ENCODE data around the gene ZMIZ2.
A peak's percentile ranks its signal among the peaks of the same experiment; 100 is the strongest.
"Not testable (repeated sequence)": the region's sequence is repeated elsewhere in the genome, so short reads cannot be mapped to it uniquely, and the experiment has no call there.

Gene ZMIZ2

DNA sequence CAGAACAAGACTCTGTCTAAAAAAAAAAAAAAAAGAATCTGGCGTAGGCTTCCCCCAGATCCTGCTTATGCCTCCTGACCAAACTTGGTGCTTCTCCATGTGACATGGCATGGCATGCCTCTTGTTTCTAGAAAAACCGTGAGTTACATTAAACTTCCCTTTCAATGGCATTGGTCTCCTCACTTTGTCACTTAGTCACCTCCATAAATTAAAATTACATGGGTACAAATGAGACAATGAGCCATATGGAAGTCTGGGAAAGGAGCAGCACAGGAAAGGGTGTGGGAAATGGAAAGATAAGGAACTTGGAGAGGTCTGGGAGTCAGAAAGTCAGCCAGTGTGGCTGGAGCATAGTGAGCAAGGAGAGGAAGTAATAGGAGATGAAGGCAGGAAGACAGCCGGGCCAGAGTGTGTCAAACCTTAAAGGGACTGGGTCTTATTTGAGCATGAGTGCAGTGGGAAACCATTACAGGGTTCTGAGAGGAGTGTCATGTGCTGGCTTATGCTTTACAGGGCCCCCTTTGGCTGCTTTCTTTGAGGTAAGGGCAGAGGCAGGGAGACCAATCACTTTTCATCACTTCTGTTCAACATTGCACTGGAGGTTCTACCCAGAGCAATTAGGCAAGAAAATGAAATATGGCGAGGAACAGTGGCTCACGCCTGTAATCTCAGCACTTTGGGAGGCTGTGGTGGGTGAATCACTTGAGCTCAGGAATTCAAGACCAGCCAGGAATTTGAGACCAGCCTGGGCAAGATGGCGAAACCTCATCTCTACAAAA is 21.3 kb upstream of the ZMIZ2 start:
- DNase-seq (ENCODE audit: low read depth): peak; percentile 71

DNA sequence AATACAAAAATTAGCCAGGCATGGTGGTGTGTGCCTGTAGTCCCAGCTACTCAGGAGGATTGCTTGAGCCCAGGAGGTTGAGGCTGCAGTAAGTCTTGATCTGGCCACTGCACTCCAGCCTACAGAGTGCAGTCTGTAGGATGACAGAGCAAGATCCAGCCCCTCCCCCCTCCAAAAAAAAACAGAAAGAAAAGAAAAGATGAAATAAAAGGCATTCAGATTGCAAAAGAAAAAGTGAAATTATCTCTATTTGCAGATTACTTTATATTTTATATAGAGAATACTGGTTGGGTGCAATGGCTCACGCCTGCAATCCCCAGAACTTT is 20.7 kb upstream of the ZMIZ2 start:
- no peak for DNase-seq (ENCODE audit: low read depth)

GRCh38 chr7:44729949-44730590 is 18.6 kb upstream of the ZMIZ2 start:
- no peak for DNase-seq (ENCODE audit: low read depth)

- DNase-seq (ENCODE audit: low read depth): not testable (repeated sequence)
These were observed 15.7 kb upstream of the ZMIZ2 start for GRCh38 chr7:44732971-44733370.

GRCh38 chr7:44733708-44734481 is 14.8 kb upstream of the ZMIZ2 start:
- DNase-seq (ENCODE audit: low read depth): peak; percentile 69

GRCh38 chr7:44735403-44736165 is 13.1 kb upstream of the ZMIZ2 start:
- peak; percentile 94 for DNase-seq (ENCODE audit: low read depth)

DNA sequence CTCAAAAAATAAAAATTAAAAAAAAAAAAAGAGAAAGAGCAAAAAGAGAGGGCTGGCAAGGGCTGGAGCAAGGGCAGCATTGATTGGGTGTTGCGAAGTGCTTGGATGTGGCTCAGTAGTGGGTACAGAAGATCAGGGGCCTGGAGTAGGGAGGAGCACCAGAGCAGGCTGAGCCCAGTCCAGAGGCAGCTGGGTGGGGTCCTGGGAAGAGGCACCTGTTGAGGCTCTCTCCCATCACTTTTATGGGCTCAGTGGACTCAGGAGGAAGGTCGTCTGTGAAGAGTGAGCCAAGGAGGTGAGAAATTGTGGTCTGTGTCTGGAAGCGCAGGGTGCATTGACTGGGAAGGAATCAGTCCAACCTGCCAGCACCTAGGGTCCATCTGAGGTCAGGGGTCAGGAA is 11.8 kb upstream of the ZMIZ2 start:
- no peak for DNase-seq (ENCODE audit: low read depth)

DNA sequence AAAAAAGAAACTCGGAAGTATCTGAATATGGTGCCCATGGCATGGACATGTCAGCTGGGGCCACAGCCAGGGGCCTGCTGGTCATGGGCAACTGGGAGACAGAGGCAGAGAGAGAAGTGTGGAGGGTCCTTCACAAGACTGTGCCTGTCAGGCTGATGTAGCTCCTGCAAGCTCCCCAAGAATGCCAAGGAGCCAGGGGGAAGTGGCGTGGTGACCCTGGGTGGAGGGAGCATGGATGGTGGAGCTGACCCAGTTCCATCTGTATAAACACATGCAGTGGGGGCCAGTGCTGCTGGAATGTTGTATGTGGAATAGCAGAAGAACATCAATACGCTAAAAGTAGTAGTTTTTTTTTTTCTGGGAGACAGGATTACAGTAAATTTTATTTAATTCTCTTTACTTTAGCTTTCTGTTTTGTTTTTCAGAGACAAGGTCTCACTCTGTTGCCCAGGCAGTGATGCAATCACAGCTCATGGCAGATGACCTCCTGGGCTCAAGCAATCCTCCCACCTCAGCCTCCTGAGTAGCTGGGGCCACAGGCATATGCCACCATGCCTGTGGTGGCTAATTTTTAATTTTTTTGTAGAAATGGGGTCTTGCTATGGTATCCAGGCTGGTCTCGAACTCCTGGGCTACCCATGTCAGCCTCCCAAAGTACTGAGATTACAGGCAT is 10.5 kb upstream of the ZMIZ2 start:
- no peak for DNase-seq (ENCODE audit: low read depth)

GRCh38 chr7:44738876-44739665 is 9.6 kb upstream of the ZMIZ2 start:
- no peak for DNase-seq (ENCODE audit: low read depth)

- no peak for DNase-seq (ENCODE audit: low read depth)
These were observed 8.6 kb upstream of the ZMIZ2 start for GRCh38 chr7:44740055-44740454.

DNA sequence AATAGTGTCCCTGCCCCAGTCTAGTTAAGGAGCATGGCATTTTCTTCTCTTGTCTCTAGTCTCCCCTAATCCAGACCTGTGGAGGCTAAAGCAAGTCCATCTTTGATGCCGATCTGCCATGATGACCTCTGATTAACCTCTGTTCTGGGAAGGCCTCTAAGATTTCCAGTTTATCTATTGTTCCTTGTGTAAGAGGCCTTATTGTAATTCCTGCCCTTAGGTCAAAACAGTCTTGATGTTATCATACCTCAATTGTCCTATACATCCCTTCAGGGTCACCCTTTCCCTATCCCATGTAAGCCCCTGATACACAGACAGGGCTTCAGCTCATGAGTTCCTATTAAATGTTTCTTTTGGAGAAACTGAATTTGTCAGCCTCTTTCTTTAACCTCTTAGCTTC is 4.9 kb upstream of the ZMIZ2 start:
- DNase-seq (ENCODE audit: low read depth): no peak

DNA sequence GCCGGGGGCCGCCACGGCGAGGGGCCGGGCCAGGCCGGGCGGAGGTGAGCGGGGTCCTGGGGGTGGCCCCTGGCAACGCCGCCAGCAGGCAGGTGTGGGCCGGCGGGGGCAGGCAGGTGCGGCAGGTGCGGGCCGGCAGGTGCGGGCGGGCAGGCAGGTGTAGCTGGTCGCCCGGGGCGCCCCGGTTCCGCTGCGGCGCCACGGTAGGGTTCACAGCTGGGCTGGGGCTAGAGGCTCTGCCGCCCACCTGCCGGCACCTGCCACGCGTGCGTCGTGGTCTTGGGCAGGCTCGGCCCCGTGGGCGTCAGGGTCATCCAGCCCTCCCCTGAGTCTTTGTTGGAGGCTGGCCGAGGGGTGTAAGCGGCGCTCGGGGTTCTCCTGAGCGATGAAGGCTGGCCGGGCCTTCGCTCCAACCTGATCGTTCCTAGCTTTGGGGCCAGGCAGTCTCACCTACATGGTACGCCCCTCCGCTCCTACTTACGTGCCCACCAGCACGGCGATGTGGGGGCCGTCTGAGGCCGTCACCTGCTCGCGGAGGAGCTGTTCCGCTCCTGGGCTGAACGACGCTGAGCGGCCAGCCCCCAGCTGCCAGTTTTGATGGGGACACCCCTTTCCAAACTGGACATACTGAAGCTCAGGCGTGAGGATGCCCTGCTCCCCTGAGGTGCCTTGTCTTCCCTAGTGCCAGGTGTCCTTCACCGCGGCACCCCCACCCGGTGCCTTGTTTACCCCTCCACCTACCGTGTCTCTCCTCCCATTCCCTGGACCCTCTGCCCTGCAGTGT is 493 bp downstream of the ZMIZ2 start:
- DNase-seq (ENCODE audit: low read depth): no peak

DNA sequence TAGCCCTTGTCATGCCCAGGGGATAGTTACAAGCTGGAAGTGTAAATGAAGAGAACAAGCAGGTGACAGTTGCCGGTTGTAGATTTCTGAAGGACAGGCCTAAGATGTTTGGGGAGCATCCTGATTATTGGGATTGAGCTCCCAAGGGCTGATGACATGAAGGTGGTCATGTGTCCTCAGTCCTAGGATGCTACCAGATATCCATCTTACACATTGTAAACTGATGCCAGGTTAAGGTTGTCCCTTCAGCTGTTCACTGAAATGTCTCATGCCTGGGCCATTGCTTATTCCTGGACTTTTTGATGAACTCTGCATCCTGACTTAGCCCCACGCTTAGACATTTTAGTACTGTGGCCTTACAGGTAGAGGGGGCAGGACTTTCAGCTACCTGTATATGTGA is 1.3 kb downstream of the ZMIZ2 start:
- no peak for DNase-seq (ENCODE audit: low read depth)

DNA sequence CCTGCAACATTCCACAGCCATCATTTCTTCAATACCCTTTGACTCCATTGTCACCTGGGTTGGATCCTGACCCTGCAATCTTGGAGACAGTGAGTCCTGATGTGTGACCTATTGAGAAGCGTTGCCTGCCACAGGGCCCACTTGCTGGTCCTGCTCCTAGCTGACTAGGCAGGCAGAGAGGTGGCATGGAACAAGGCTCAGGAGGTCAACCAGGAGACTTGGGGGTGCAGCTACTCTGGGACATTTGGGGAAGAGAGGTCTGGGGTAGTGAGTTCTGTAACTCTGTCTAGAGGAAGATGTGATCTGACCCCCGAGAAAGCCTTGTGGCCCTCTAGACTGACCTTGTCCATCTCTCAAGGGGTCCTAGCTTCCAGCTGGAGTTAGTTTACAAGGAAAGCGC is 1.8 kb downstream of the ZMIZ2 start:
- DNase-seq (ENCODE audit: low read depth): no peak

GRCh38 chr7:44750921-44751571 is 2.4 kb downstream of the ZMIZ2 start:
- DNase-seq (ENCODE audit: low read depth): no peak

- DNase-seq (ENCODE audit: low read depth): no peak
These were observed 4.2 kb downstream of the ZMIZ2 start for GRCh38 chr7:44752822-44753221.

GRCh38 chr7:44754802-44755697 is 6.4 kb downstream of the ZMIZ2 start:
- DNase-seq (ENCODE audit: low read depth): no peak

All from stromal cell of bone marrow (primary cell).